ENCODE data around the gene SUMF1.

Gene SUMF1

DNA sequence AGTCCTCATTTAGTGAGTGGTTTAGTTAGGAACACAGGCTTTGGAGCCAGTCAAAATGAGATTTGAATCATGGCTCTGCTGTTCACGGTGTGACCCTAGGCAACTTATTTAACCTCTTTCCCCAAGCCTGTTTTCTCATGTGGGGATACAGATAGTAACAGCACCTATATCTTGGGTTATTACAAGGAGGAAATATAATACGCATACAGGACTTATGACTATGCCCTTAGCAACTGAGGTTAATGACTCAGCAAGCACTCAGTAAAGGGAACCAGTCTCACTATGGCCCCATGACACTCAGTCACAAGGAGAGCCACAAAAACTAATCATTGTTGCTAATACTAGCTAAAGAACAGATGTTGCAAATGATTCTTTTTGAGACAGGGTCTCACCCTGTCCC, 45.9 kb downstream of the SUMF1 start:
- H3K9me2 ChIP-seq (replicated peaks; ENCODE audit: insufficient read depth, low read length): no peaks in the 10 kb centered on the region
- H3K9me3 ChIP-seq (replicated peaks; ENCODE audit: insufficient read depth, low read length): no peaks in the 10 kb centered on the region
- H3K79me2 ChIP-seq (ENCODE audit: low read length): no peaks in the 10 kb centered on the region
- H3K9ac ChIP-seq (ENCODE audit: low read length): no peak overlapping the region
- no peak for TF ChIP-seq EZH2phosphoT487 (IDR thresholded peaks at IDR 0.05; ENCODE audit: low read length)
- TF ChIP-seq, protein P1, sequence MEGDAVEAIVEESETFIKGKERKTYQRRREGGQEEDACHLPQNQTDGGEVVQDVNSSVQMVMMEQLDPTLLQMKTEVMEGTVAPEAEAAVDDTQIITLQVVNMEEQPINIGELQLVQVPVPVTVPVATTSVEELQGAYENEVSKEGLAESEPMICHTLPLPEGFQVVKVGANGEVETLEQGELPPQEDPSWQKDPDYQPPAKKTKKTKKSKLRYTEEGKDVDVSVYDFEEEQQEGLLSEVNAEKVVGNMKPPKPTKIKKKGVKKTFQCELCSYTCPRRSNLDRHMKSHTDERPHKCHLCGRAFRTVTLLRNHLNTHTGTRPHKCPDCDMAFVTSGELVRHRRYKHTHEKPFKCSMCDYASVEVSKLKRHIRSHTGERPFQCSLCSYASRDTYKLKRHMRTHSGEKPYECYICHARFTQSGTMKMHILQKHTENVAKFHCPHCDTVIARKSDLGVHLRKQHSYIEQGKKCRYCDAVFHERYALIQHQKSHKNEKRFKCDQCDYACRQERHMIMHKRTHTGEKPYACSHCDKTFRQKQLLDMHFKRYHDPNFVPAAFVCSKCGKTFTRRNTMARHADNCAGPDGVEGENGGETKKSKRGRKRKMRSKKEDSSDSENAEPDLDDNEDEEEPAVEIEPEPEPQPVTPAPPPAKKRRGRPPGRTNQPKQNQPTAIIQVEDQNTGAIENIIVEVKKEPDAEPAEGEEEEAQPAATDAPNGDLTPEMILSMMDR (IDR thresholded peaks at IDR 0.05; ENCODE audit: low read length): no peak
- TF ChIP-seq EZH2 (optimal IDR thresholded peaks at IDR 0.05; ENCODE audit: low read depth, low read length): no peak
- no peak for DNase-seq
- H4K20me1 ChIP-seq (ENCODE audit: insufficient read depth, low read length): no peaks in the 10 kb centered on the region
- H3K27ac ChIP-seq (ENCODE audit: low read length): no peak overlapping the region
- no peak overlapping the region for H2AFZ ChIP-seq (ENCODE audit: low read length)
- no peaks in the 10 kb centered on the region for H3F3A ChIP-seq (ENCODE audit: insufficient read depth, low read length)
- no peak overlapping the region for H3K4me3 ChIP-seq (ENCODE audit: low read length)
- no peaks in the 10 kb centered on the region for H3K36me3 ChIP-seq (replicated peaks; ENCODE audit: insufficient read depth, low read length)
- no peaks in the 10 kb centered on the region for H3K27me3 ChIP-seq (replicated peaks; ENCODE audit: insufficient read depth, low read length)
- no peak overlapping the region for H3K4me2 ChIP-seq (ENCODE audit: low read depth, low read length)
- H3K4me1 ChIP-seq (ENCODE audit: low read length): no peaks in the 10 kb centered on the region

DNA sequence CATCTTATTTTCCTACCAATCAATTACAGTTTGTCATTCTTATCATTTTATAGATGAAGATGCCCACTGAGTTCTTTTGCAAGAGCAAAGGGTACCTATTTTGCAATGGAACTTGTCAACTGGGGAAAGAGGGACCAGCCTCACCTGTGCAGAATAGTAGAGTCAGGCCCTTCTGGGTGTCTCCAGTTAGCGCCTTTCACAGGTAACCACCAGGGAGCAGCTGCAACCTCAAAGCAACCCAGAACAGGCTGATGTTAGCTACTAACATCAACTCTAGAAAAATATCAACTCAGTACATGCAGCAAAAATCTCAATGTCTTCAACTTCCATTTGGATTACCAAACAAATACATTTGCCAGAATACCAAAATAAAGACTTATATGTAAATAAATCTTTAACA, 47.1 kb downstream of the SUMF1 start:
- Histone ChIP-seq H3K27me3 (replicated peaks; ENCODE audit: insufficient read depth, low read length) (no peaks in the 10 kb centered on the region), H3K36me3 (replicated peaks; ENCODE audit: insufficient read depth, low read length) (no peaks in the 10 kb centered on the region), H3K79me2 (ENCODE audit: low read length) (no peaks in the 10 kb centered on the region), H2AFZ (ENCODE audit: low read length) (no peak overlapping the region), H3K4me2 (ENCODE audit: low read depth, low read length) (no peak overlapping the region), H3K27ac (ENCODE audit: low read length) (no peak overlapping the region), H3K4me1 (ENCODE audit: low read length) (no peaks in the 10 kb centered on the region), H3K9me3 (replicated peaks; ENCODE audit: insufficient read depth, low read length) (no peaks in the 10 kb centered on the region), H3K9me2 (replicated peaks; ENCODE audit: insufficient read depth, low read length) (no peaks in the 10 kb centered on the region), H4K20me1 (ENCODE audit: insufficient read depth, low read length) (no peaks in the 10 kb centered on the region), H3K4me3 (ENCODE audit: low read length) (no peak overlapping the region), H3F3A (ENCODE audit: insufficient read depth, low read length) (no peaks in the 10 kb centered on the region), H3K9ac (ENCODE audit: low read length) (no peak overlapping the region)
- TF ChIP-seq, protein P1 (IDR thresholded peaks at IDR 0.05; ENCODE audit: low read length): no peak
- TF ChIP-seq EZH2phosphoT487 (IDR thresholded peaks at IDR 0.05; ENCODE audit: low read length) (no peak), EZH2 (optimal IDR thresholded peaks at IDR 0.05; ENCODE audit: low read depth, low read length) (no peak)
- DNase-seq: no peak

DNA sequence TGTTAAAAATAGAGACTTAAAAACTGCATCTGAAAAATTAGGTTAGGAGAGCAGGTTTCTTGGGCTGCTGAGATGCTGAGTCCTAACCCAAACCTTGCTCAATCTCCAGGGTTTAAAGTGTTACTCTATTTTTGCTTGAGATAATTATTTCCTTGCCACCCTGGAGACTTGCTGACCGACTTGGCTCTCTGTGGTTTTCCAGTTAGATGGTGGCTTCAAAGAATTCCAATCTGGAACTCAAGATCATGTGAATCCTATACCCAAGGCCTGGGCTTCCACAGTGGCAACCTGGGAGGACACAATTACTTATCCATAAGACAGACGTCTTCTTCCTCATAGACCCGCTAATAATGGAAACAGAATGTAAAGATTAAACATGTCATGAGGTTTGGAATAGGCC, 47.7 kb downstream of the SUMF1 start:
- Histone ChIP-seq H2AFZ (ENCODE audit: low read length) (no peak overlapping the region), H3K9me2 (replicated peaks; ENCODE audit: insufficient read depth, low read length) (no peaks in the 10 kb centered on the region), H3K4me3 (ENCODE audit: low read length) (no peak overlapping the region), H3K79me2 (ENCODE audit: low read length) (no peaks in the 10 kb centered on the region), H3K27ac (ENCODE audit: low read length) (no peak overlapping the region), H3K27me3 (replicated peaks; ENCODE audit: insufficient read depth, low read length) (no peaks in the 10 kb centered on the region), H3K36me3 (replicated peaks; ENCODE audit: insufficient read depth, low read length) (no peaks in the 10 kb centered on the region), H3K4me1 (ENCODE audit: low read length) (no peaks in the 10 kb centered on the region), H3K9me3 (replicated peaks; ENCODE audit: insufficient read depth, low read length) (no peaks in the 10 kb centered on the region), H3K4me2 (ENCODE audit: low read depth, low read length) (no peak overlapping the region), H3K9ac (ENCODE audit: low read length) (no peak overlapping the region), H4K20me1 (ENCODE audit: insufficient read depth, low read length) (no peaks in the 10 kb centered on the region), H3F3A (ENCODE audit: insufficient read depth, low read length) (no peaks in the 10 kb centered on the region)
- no peak for DNase-seq
- no peak for TF ChIP-seq EZH2 (optimal IDR thresholded peaks at IDR 0.05; ENCODE audit: low read depth, low read length)
- no peak for TF ChIP-seq EZH2phosphoT487 (IDR thresholded peaks at IDR 0.05; ENCODE audit: low read length)
- TF ChIP-seq, protein P1 (IDR thresholded peaks at IDR 0.05; ENCODE audit: low read length): no peak
